RWPE1 (cell line): ENCODE results near the gene C1D.
"Not testable (repeated sequence)": the region's sequence is repeated elsewhere in the genome, so short reads cannot be mapped to it uniquely, and the experiment has no call there.

Experiments
- CTCF ChIA-PET: fragments of 350-600 bp; sonication (Branson Sonifier 250); formaldehyde crosslinking; extraction: SDS; loops from one replicate; lab custom pipeline; 2021; lab: Yijun Ruan, JAX
- POLR2A ChIA-PET: fragments of 400-600 bp; formaldehyde crosslinking; extraction: SDS; loops from one replicate; lab custom pipeline; 2020; ENCODE audit warnings: antibody characterized with exemption; ENCODE audit not compliant: low non-redundant PET; lab: Yijun Ruan, JAX
- DNase-seq: peaks from one replicate; pipeline ENCODE4 v3.0.0; 2012; ENCODE audit warnings: low spot score
- H3K27ac ChIP-seq: fragments of 450-650 bp; 2 replicates; pipeline ENCODE4 v1.5.1; 2017
- CTCF ChIP-seq: fragments of 450-650 bp; conservative IDR thresholded peaks from 2 replicates; pipeline ENCODE4 v1.5.1; 2017; ENCODE audit warnings: low read depth, mild to moderate bottlenecking

Gene C1D

GRCh38 chr2:68091439-68092034 is 28.7 kb upstream of the C1D start:
- POLR2A ChIA-PET = no interaction called here
- no peak for TF ChIP-seq CTCF
- CTCF ChIA-PET = interaction anchor here (1.1 kb wide), 1 partner anchor 200 kb away, joined by 3 read pairs; no protein-coding TSS in a partner anchor
- no peak overlapping the region for H3K27ac ChIP-seq
- no peak for DNase-seq

GRCh38 chr2:68089961-68090360 is 27.2 kb upstream of the C1D start:
- no peak overlapping the region for H3K27ac ChIP-seq
- no peak for DNase-seq
- CTCF ChIA-PET = no interaction called here
- no peak for TF ChIP-seq CTCF
- POLR2A ChIA-PET = no interaction called here

GRCh38 chr2:68088940-68089339 is 26.1 kb upstream of the C1D start:
- ChIA-PET CTCF (no interaction called here), POLR2A (no interaction called here)
- no peak for TF ChIP-seq CTCF

GRCh38 chr2:68086166-68086565 is 23.4 kb upstream of the C1D start:
- CTCF ChIA-PET = interaction anchor here (0.7 kb wide), 1 partner anchor 1708 kb away, joined by 3 read pairs; no protein-coding TSS in a partner anchor
- TF ChIP-seq CTCF = no peak
- no peak for DNase-seq
- H3K27ac ChIP-seq = no peak overlapping the region
- POLR2A ChIA-PET = no interaction called here

More at GRCh38 chr2:68088940-68089339, 26.1 kb upstream of the C1D start:
- no peak overlapping the region for H3K27ac ChIP-seq
- no peak for DNase-seq

- DNase-seq = no peak
- CTCF ChIA-PET = no interaction called here
- no peak overlapping the region for H3K27ac ChIP-seq
- no peak for TF ChIP-seq CTCF
- POLR2A ChIA-PET = no interaction called here
Observed at GRCh38 chr2:68083346-68083745, 20.5 kb upstream of the C1D start.

GRCh38 chr2:68074050-68074449 is 11.2 kb upstream of the C1D start:
- ChIA-PET POLR2A (no interaction called here), CTCF (interaction anchor here (0.6 kb wide), 1 partner anchor 424 kb away, joined by 4 read pairs; no protein-coding TSS in a partner anchor)
- no peak for DNase-seq
- H3K27ac ChIP-seq = no peak overlapping the region
- TF ChIP-seq CTCF = no peak

GRCh38 chr2:68063797-68064646 is 1.2 kb upstream of the C1D start:
- H3K27ac ChIP-seq, CTCF ChIA-PET, DNase-seq, POLR2A ChIA-PET: not testable (repeated sequence)
